H1 (cell line): Measurements from ENCODE around the gene PKN3. TPM values are rescaled to one million over a fixed set of nuclear protein-coding genes. Genes with fewer than 3 reads are reported as not detected.

Experiments used
- ATF3 ChIP-seq: IDR thresholded peaks from 2 replicates; pipeline ENCODE4 v1.6.1; 2011; ENCODE audit warnings: low read depth, mild to moderate bottlenecking, low read length; ENCODE audit not compliant: insufficient read depth
- CHD7 ChIP-seq: fragments of 300-600 bp; sonication (generic); IDR thresholded peaks from 2 replicates; pipeline ENCODE4 v1.7.1; 2012; ENCODE audit warnings: low read length, moderate library complexity, mild to moderate bottlenecking, inconsistent platforms; ENCODE audit not compliant: insufficient replicate concordance
- CREB1 ChIP-seq: IDR thresholded peaks from 2 replicates; pipeline ENCODE4 v1.6.1; 2012; ENCODE audit warnings: inconsistent platforms
- E2F6 ChIP-seq: IDR thresholded peaks from 2 replicates; pipeline ENCODE4 v1.6.1; 2012; ENCODE audit warnings: inconsistent platforms
- FOSL1 ChIP-seq: IDR thresholded peaks from 2 replicates; pipeline ENCODE4 v1.6.1; 2011; ENCODE audit warnings: mild to moderate bottlenecking, low read depth, low read length, moderate library complexity; ENCODE audit not compliant: insufficient read depth
- HDAC2 ChIP-seq, 2 experiments: fragments of 300-600 bp in 1 of 2; sonication (generic) in 1 of 2; IDR thresholded peaks; 2 replicates each; pipeline ENCODE4 v1.6.1; 2011 to 2012; ENCODE audit warnings: low read depth in 2 of 2, low read length in 2 of 2, mild to moderate bottlenecking in 2 of 2, moderate library complexity in 2 of 2, borderline replicate concordance in 1 of 2, inconsistent platforms in 1 of 2
- HDAC6 ChIP-seq: IDR thresholded peaks from one replicate; pipeline ENCODE4 v1.7.1; 2012; ENCODE audit warnings: low read depth, mild to moderate bottlenecking, inconsistent platforms, low read length, moderate library complexity
- KDM5A ChIP-seq: fragments of 200-600 bp; IDR thresholded peaks from 2 replicates; pipeline ENCODE4 v1.7.1; 2012; ENCODE audit warnings: mild to moderate bottlenecking, low read length, inconsistent platforms, mixed read lengths
- POLR2A ChIP-seq, 2 experiments: IDR thresholded peaks; 1 replicate in 1 of 2; 2 replicates in 1 of 2; pipeline ENCODE4 v1.6.1; 2011; ENCODE audit warnings: low read depth in 2 of 2, low read length in 2 of 2, mild to moderate bottlenecking in 2 of 2; ENCODE audit errors: control extremely low read depth in 1 of 2
- SP1 ChIP-seq: IDR thresholded peaks from 2 replicates; pipeline ENCODE4 v1.6.1; 2011; ENCODE audit warnings: low read depth, low read length
- TAF1 ChIP-seq: IDR thresholded peaks from 2 replicates; pipeline ENCODE4 v1.6.1; 2011; ENCODE audit warnings: mild to moderate bottlenecking, low read depth, low read length
- polyA plus RNA-seq, 7 experiments: library from polyadenylated mRNA; depleted of rRNA in 3 of 7; stranded (reverse) in 5 of 7; unstranded in 2 of 7; fragments of >200 nt in 5 of 7; fragments of 200-250 nt in 2 of 7; gene quantifications; 1 replicate in 5 of 7; 2 replicates in 1 of 7; 4 replicates in 1 of 7; pipeline versions ENCODE4 v1.2.1 to v1.2.3, GENCODE V29; 2011 to 2013; ENCODE audit warnings: missing spikeins in 2 of 7, mixed read lengths in 2 of 7
- total RNA-seq: library from RNA; stranded (reverse); fragmentation: NEBNext Ultra II Directional; extraction: Animal tissue kit (Norgen Biotek cat#: 25700); gene quantifications from 2 replicates; pipeline ENCODE4 v1.2.1, GENCODE V29; 2021

The PKN3 gene
- total and polyA plus RNA-seq, 2 of the 8 experiments (the other 6 are each of a cell fraction or from before 2014, with no cell fraction given), result 15.7 to 16.3 TPM

- TF ChIP-seq CHD7 (no peak), E2F6 (no peak), TAF1 (peak; percentile 51), KDM5A (no peak), CREB1 (no peak), HDAC6 (no peak), HDAC2 (IDR thresholded peaks at IDR 0.05; ENCODE audit: borderline replicate concordance in 1 of 2, low read depth in 2 of 2, low read length in 2 of 2) (no peak; a peak in 1 of 4 replicates), ATF3 (no peak), SP1 (no peak), FOSL1 (no peak), POLR2A (IDR thresholded peaks at IDR 0.05; ENCODE audit: control extremely low read depth in 1 of 2, low read depth in 2 of 2, low read length in 2 of 2) (no peak; a peak in 1 of 3 replicates)
These were observed at the start of gene PKN3 (continued) for GRCh38 chr9:128702445-128702948.
